Mucosa of descending colon (tissue), 3 donors: Measurements from ENCODE around the gene PALD1. TPM values are rescaled to one million over a fixed set of nuclear protein-coding genes. Genes with fewer than 3 reads are reported as not detected.

ENCODE experiments used
- ATAC-seq: fragments of 200-7000 bp; cut with Tn5 transposase; one replicate; pipeline ENCODE4 v1.9.1; 2020; ENCODE audit warnings: mild to moderate bottlenecking, moderate library complexity
- DNase-seq, 3 donors: peaks; one replicate each; pipeline ENCODE4 v3.0.0-alpha.2; 2020
- H3K36me3 ChIP-seq: fragments of 200-600 bp; one replicate; pipeline ENCODE4 v1.8.0; 2021; ENCODE audit warnings: low read depth, mild to moderate bottlenecking
- H3K4me1 ChIP-seq: fragments of 200-600 bp; one replicate; pipeline ENCODE4 v1.8.0; 2021; ENCODE audit warnings: low read depth, mild to moderate bottlenecking
- H3K4me3 ChIP-seq: fragments of 200-600 bp; one replicate; pipeline ENCODE4 v1.8.0; 2021; ENCODE audit warnings: mild to moderate bottlenecking
- H3K9me3 ChIP-seq: fragments of 200-600 bp; one replicate; pipeline ENCODE4 v1.8.0; 2021; ENCODE audit warnings: mild to moderate bottlenecking
- CTCF ChIP-seq: fragments of 200-600 bp; IDR thresholded peaks from one replicate; pipeline ENCODE4 v1.8.0; 2022; ENCODE audit warnings: antibody characterized with exemption, mild to moderate bottlenecking
- intact Hi-C, 2 donors: fragments of 100-400 bp; cut with DNase I in 1 of 2; cut with micrococcal nuclease in 1 of 2; formaldehyde crosslinking; loops; one replicate each; pipeline versions ENCODE4 v1.11.0 to v1.11.1; 2022; cut with DNase I, micrococcal nuclease
- total RNA-seq, 3 donors: library from RNA; stranded (reverse); fragmentation: NEBNext Ultra II Directional in 2 of 3; extraction: Animal tissue kit (Norgen Biotek cat#: 25700) in 2 of 3; gene quantifications; one replicate each; pipeline versions ENCODE4 v1.2.1 to v1.2.4, GENCODE V29; 2021 to 2023
- donor health status: DM: no; HTN: no; CAD: no; lungs with moderate emphysema.
- donor health status: DM: no; HTN: no; CAD: no.
- donor health status: DM: no; HTN: yes; CAD: no.

The PALD1 gene
- total RNA-seq, 3 donors from 2014 or later, result 1.9 to 15.9 (median 3.2) TPM

DNA sequence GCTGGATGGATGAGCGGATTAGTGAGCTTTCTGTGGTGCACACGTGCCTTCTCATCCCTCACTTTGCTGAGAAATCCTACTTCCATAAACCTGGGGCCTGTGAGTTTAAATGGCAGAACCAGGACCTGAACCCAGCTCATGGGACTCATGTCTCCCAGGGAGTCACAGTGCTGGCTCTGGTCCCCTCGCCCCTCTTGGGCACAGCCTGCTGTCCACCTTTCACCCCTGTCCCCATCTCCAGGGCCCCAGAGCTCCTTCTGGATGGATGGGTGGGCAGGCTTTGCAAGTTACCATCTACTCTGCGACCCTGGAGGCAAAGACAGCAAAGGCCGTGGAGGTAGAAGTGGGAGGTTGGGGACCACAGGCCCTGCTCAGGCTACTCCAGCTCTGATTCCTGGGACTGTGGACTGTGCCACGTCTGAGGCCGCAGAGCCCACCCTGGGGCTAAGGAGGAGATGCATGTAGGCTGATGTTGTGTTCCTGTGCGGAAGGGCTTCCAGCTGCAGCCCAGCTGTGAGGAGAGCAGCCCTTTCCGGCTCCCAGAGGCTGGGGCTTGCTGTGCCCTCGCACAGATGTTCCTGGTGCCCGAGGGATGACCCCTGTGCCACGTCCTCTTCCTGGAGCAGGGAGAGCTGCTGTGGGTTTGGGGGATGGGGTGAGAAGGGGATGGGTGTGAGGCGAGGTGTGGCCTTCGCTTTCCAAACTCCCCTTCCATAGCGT is 83.6 kb downstream of the PALD1 start:
- intact Hi-C loops, result no loop called here
- TF ChIP-seq CTCF, result no peak
- H3K4me1 ChIP-seq, result no peaks in the 10 kb centered on the region
- no peaks in the 10 kb centered on the region for H3K36me3 ChIP-seq
- no peaks in the 10 kb centered on the region for H3K9me3 ChIP-seq
- DNase-seq (no peak), ATAC-seq (no peak)
- no peak overlapping the region for H3K4me3 ChIP-seq

DNA sequence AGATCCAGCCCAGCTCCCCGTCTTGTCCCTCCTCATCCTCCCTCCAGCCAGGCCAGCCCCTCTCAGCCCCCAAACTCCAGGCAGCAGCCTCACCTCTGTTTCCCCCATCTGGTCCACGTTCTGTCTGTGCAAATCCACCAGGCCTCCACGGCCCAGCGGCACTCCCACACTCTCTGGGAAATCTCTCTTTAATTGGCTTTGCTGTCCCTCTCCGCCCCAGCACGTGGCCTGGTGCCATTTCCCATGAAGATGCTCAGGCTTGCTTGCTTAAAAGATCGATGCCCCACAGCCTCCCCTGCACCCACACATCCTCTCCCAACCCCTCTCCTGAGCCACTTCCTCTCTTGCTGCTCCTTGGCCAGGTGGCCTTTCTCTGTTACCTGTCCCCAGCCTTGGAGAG is 84.7 kb downstream of the PALD1 start:
- no peak overlapping the region for H3K4me3 ChIP-seq
- H3K36me3 ChIP-seq, result no peaks in the 10 kb centered on the region
- intact Hi-C loops, result no loop called here
- DNase-seq, result no peak
- no peaks in the 10 kb centered on the region for H3K4me1 ChIP-seq
- H3K9me3 ChIP-seq, result no peaks in the 10 kb centered on the region
- no peak for ATAC-seq
- TF ChIP-seq CTCF, result no peak

GRCh38 chr10:70564113-70564725 is 85.7 kb downstream of the PALD1 start:
- DNase-seq (no peak), ATAC-seq (no peak)
- intact Hi-C loops, result no loop called here
- Histone ChIP-seq H3K9me3 (no peaks in the 10 kb centered on the region), H3K4me1 (no peaks in the 10 kb centered on the region), H3K4me3 (no peak overlapping the region), H3K36me3 (no peaks in the 10 kb centered on the region)
- TF ChIP-seq CTCF, result no peak

GRCh38 chr10:70564901-70565351 is 86.4 kb downstream of the PALD1 start:
- H3K4me3 ChIP-seq, result no peak overlapping the region
- no peaks in the 10 kb centered on the region for H3K4me1 ChIP-seq
- TF ChIP-seq CTCF, result no peak
- H3K36me3 ChIP-seq, result no peaks in the 10 kb centered on the region
- intact Hi-C loops, result no loop called here
- DNase-seq (no peak), ATAC-seq (no peak)
- H3K9me3 ChIP-seq, result no peaks in the 10 kb centered on the region

- intact Hi-C loops, result no loop called here
- no peak for TF ChIP-seq CTCF
- DNase-seq, result no peak
- ATAC-seq, result no peak
- H3K4me1 ChIP-seq, result no peaks in the 10 kb centered on the region
- no peaks in the 10 kb centered on the region for H3K9me3 ChIP-seq
- no peak overlapping the region for H3K4me3 ChIP-seq
- H3K36me3 ChIP-seq, result no peaks in the 10 kb centered on the region
Measured at GRCh38 chr10:70565556-70566514, 87.3 kb downstream of the PALD1 start.
